Panc1 (cell line): ENCODE measurements around the gene PHF1.

Source experiments
- CTCF ChIP-seq: fragments of 450-650 bp; IDR thresholded peaks from 2 replicates; pipeline ENCODE4 v1.5.1; 2017; ENCODE audit warnings: mild to moderate bottlenecking
- TCF7L2 ChIP-seq: IDR thresholded peaks from 2 replicates; pipeline ENCODE4 v1.6.1; 2011; ENCODE audit warnings: mild to moderate bottlenecking, low read depth, low read length, inconsistent platforms
- TF ChIP-seq, protein P1 (sequence below), 2 experiments: IDR thresholded peaks; 2 replicates each; pipeline ENCODE4 v1.6.1; 2011 to 2012; ENCODE audit warnings: low read depth in 2 of 2, control low read depth in 1 of 2, low read length in 1 of 2, mild to moderate bottlenecking in 1 of 2, moderate library complexity in 1 of 2; ENCODE audit not compliant: insufficient read depth in 1 of 2

GRCh38 chr6:33367009-33367714, 43.7 kb upstream of the PHF1 start:
- TF ChIP-seq CTCF (no peak), TCF7L2 (no peak)
- TF ChIP-seq, protein P1, sequence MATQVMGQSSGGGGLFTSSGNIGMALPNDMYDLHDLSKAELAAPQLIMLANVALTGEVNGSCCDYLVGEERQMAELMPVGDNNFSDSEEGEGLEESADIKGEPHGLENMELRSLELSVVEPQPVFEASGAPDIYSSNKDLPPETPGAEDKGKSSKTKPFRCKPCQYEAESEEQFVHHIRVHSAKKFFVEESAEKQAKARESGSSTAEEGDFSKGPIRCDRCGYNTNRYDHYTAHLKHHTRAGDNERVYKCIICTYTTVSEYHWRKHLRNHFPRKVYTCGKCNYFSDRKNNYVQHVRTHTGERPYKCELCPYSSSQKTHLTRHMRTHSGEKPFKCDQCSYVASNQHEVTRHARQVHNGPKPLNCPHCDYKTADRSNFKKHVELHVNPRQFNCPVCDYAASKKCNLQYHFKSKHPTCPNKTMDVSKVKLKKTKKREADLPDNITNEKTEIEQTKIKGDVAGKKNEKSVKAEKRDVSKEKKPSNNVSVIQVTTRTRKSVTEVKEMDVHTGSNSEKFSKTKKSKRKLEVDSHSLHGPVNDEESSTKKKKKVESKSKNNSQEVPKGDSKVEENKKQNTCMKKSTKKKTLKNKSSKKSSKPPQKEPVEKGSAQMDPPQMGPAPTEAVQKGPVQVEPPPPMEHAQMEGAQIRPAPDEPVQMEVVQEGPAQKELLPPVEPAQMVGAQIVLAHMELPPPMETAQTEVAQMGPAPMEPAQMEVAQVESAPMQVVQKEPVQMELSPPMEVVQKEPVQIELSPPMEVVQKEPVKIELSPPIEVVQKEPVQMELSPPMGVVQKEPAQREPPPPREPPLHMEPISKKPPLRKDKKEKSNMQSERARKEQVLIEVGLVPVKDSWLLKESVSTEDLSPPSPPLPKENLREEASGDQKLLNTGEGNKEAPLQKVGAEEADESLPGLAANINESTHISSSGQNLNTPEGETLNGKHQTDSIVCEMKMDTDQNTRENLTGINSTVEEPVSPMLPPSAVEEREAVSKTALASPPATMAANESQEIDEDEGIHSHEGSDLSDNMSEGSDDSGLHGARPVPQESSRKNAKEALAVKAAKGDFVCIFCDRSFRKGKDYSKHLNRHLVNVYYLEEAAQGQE (IDR thresholded peaks at IDR 0.05; ENCODE audit: insufficient read depth in 1 of 2, low read depth in 2 of 2, low read length in 1 of 2): no peak
